ENCODE results near the gene ADSS1.

Gene ADSS1

DNA sequence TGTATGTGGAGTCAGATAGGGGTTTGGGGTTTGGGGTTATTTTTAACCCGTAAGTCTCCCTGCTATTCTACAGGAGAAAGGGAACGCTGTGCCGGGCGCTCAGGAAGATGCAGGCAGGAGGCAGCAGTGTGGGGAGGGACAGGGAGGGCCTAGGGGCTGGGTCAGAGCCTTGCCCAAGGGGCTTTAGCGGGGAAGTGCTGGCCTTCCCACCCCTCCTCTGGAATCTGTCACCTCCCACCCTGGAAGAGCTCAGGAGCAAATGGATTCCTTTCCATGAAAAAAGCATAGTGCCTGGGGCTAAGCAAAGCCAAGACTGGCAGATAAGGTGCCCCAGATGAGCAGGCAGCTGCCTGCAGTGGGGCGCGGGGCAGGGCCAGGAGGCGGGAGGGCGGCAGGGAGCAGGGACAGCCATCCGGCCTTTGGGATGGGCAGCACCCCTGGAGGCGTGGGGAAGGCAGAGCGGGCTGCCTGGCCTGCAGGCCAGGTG is 41.9 kb upstream of the ADSS1 start:
- ChIA-PET POLR2A (ENCODE audit: low non-redundant PET) (interaction anchor here (0.6 to 0.9 kb wide), 2 partner anchors 70 to 164 kb away, joined by 3 read pairs; no protein-coding TSS in a partner anchor), CTCF (interaction anchor here (0.6 to 1.0 kb wide), 4 partner anchors 12 to 27 kb away, joined by 3 to 5 read pairs (median 4); no protein-coding TSS in a partner anchor)
- peak overlapping the region; percentile 99 for H3K27ac ChIP-seq
- TF ChIP-seq CTCF (conservative IDR thresholded peaks at IDR 0.05; ENCODE audit: low read depth): no peak
- DNase-seq (ENCODE audit: low spot score): peak; percentile 52

GRCh38 chr14:104683653-104684448 is 40.2 kb upstream of the ADSS1 start:
- no peak for TF ChIP-seq CTCF (conservative IDR thresholded peaks at IDR 0.05; ENCODE audit: low read depth)
- H3K27ac ChIP-seq: peak overlapping the region; percentile 99
- POLR2A ChIA-PET (ENCODE audit: low non-redundant PET): no interaction called here
- DNase-seq (ENCODE audit: low spot score): no peak
- CTCF ChIA-PET: no interaction called here

- ChIA-PET CTCF (no interaction called here), POLR2A (ENCODE audit: low non-redundant PET) (no interaction called here)
- no peak for DNase-seq (ENCODE audit: low spot score)
- no peak for TF ChIP-seq CTCF (conservative IDR thresholded peaks at IDR 0.05; ENCODE audit: low read depth)
- peak overlapping the region; percentile 99 for H3K27ac ChIP-seq
Observed at GRCh38 chr14:104684449-104684821, 39.6 kb upstream of the ADSS1 start.

DNA sequence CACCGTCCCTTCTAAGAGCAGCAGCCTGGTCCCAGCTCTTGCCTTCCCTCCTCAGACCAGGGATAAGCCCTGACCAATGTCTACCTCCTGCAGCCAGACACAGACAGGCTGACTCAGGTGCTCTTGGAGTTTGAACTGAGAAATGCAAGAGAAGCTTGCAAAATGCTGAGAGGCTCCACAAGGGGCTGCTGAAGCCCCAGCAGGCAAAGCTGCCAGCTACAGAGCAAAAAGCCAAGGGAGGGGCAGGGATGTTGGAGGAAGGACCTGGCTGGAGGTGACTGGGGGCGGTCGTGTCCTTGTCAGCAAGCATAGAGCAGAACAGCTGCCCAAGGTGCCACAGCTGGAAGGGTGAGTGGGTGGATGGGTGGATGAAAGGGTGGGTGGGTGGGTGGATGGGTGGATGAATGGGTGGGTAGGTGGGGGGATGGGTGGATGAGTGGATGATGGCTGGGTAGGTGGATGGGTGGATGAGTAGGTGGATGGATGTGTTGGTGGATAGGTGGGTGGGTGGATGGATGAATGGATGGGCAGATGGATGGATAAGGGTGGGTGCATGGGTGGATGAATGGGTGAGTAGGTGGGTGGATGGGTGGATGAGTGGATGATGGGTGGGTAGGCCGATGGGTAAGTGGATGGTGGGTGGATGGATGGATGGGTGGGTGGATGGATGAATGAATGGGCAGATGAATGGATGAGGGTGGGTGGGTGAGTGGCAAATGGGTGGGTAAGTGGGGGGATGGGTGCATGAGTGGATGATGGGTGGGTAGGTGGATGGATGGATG is 38.6 kb upstream of the ADSS1 start:
- ChIA-PET POLR2A (ENCODE audit: low non-redundant PET) (interaction anchor here (0.5 kb wide), 1 partner anchor 11 kb away, joined by 4 read pairs; no protein-coding TSS in a partner anchor), CTCF (no interaction called here)
- no peak for TF ChIP-seq CTCF (conservative IDR thresholded peaks at IDR 0.05; ENCODE audit: low read depth)
- no peak for DNase-seq (ENCODE audit: low spot score)
- peak overlapping the region; percentile 99 for H3K27ac ChIP-seq

GRCh38 chr14:104685998-104686610 is 37.9 kb upstream of the ADSS1 start:
- peak overlapping the region; percentile 100 for H3K27ac ChIP-seq
- no peak for DNase-seq (ENCODE audit: low spot score)
- ChIA-PET CTCF (no interaction called here), POLR2A (ENCODE audit: low non-redundant PET) (interaction anchor here (0.5 kb wide), 1 partner anchor 766 kb away, joined by 7 read pairs; no protein-coding TSS in a partner anchor)
- no peak for TF ChIP-seq CTCF (conservative IDR thresholded peaks at IDR 0.05; ENCODE audit: low read depth)

Data from RWPE1 (cell line).